ENCODE results near the gene CRYGD. TPM values are rescaled to one million over a fixed set of nuclear protein-coding genes. Genes with fewer than 3 reads are reported as not detected.

Gene CRYGD
- total RNA-seq, 4 donors from 2014 or later: not detected

- DNase-seq (ENCODE audit: low spot score) (no peak), ATAC-seq (ENCODE audit: low FRiP score) (no peak)
- TF ChIP-seq, protein P1, sequence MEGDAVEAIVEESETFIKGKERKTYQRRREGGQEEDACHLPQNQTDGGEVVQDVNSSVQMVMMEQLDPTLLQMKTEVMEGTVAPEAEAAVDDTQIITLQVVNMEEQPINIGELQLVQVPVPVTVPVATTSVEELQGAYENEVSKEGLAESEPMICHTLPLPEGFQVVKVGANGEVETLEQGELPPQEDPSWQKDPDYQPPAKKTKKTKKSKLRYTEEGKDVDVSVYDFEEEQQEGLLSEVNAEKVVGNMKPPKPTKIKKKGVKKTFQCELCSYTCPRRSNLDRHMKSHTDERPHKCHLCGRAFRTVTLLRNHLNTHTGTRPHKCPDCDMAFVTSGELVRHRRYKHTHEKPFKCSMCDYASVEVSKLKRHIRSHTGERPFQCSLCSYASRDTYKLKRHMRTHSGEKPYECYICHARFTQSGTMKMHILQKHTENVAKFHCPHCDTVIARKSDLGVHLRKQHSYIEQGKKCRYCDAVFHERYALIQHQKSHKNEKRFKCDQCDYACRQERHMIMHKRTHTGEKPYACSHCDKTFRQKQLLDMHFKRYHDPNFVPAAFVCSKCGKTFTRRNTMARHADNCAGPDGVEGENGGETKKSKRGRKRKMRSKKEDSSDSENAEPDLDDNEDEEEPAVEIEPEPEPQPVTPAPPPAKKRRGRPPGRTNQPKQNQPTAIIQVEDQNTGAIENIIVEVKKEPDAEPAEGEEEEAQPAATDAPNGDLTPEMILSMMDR (IDR thresholded peaks at IDR 0.05): no peak
Measured at GRCh38 chr2:208077276-208077675, 47.0 kb downstream of the CRYGD start.

DNA sequence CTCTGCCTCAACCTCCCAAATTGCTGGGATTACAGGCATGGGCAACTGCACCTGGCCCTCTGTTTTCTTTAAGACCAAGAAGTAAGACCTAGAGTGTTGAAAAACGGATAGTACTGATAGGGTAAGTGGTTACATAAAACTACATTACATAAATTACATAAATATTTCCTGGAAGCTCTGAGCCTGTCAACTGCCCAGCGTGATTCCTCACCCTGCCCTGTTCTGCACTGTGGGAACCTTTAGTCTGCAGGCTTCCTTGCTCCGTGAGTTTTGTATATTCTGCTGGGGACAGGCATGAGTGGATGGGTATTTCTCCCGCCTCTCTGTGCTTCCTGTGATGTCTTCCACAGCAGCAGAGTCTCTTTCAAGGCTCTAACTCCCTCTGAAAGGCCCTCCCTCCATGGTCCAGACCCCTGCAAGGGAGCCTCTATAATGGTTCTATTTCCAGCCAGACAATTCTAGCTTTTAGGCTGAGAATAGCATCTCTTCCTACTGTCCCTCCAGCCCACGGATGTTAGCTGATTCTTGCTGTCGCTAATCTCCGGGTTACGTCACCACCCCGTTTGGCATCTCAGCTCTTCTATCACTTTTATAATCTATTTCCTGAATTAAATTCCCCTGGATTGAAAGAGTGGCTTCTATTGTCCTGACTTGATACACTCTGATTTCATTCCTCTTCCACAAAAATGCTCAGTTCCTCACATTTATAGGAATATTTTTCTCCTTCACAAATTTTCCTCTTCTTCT, 49.5 kb downstream of the CRYGD start:
- TF ChIP-seq, protein P1 (IDR thresholded peaks at IDR 0.05): no peak
- ATAC-seq (ENCODE audit: low FRiP score) (peak; percentile 62), DNase-seq (ENCODE audit: low spot score) (no peak)

DNA sequence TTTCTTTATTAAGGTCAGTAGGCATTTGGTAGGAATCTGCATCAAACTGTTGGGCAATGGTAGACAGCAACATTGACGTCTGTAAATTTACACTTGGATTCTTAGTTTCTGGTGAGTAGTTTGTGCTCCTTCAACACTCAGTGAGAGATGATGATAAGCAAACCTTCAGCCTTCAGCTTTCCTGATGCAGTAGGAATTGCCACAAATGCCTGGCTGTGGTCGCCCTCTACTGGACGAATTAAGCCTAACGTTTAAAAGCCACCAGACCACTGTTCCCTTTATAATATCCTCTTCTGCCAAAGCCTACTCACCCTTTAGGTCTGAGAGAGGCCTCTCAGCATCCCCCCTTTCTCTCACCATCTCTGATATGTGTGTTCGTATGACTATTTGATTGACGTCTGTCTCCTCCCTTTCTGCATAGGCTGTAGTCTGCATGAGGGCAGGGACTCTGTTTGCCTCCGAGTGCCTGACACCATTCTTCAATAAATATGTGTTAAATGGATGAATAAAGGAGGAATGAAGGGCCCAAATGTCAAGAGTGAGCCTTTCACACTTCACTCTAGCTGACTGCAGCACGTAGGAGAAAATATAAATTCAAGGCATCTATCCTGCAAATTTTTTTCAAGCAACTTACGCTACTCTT, 52.0 kb downstream of the CRYGD start:
- ATAC-seq (ENCODE audit: low FRiP score) (peak; percentile 77), DNase-seq (ENCODE audit: low spot score) (peak; percentile 31)
- TF ChIP-seq, protein P1 (IDR thresholded peaks at IDR 0.05): peak in 1 of 3 donors; percentile 5

Other genes with a start within 250 kb of the CRYGD start
- gene PLEKHM3, start 99.0 kb downstream of the CRYGD start, total RNA-seq: 10 to 100 TPM; 14.1 to 31.4 (median 24.2) TPM
- gene CRYGC, start 5.3 kb upstream of the CRYGD start, total RNA-seq: not detected
- gene CRYGB, start 21.6 kb upstream of the CRYGD start, total RNA-seq: not detected
- not detected for gene CRYGA, start 39.1 kb upstream of the CRYGD start, total RNA-seq
- not detected for gene C2orf80, start 65.5 kb upstream of the CRYGD start, total RNA-seq
- 100 to 1,000 TPM; 111 to 170 (median 125) TPM for gene IDH1, start 130.5 kb upstream of the CRYGD start, total RNA-seq
- gene PIKFYVE, start 141.7 kb upstream of the CRYGD start, total RNA-seq: 10 to 100 TPM; 27.1 to 39.2 (median 35.1) TPM

Data from omental fat pad (tissue), 4 donors.